T1000 (cell line): ENCODE results near the gene OSBPL6.

ENCODE experiments used
- DNase-seq: peaks from one replicate; lab custom pipeline; 2025; ENCODE audit warnings: mixed read lengths; lab: John Stamatoyannopoulos, UW

OSBPL6 gene

GRCh38 chr2:178238750-178239149 is 44.4 kb downstream of the OSBPL6 start:
- DNase-seq, result no peak

DNA sequence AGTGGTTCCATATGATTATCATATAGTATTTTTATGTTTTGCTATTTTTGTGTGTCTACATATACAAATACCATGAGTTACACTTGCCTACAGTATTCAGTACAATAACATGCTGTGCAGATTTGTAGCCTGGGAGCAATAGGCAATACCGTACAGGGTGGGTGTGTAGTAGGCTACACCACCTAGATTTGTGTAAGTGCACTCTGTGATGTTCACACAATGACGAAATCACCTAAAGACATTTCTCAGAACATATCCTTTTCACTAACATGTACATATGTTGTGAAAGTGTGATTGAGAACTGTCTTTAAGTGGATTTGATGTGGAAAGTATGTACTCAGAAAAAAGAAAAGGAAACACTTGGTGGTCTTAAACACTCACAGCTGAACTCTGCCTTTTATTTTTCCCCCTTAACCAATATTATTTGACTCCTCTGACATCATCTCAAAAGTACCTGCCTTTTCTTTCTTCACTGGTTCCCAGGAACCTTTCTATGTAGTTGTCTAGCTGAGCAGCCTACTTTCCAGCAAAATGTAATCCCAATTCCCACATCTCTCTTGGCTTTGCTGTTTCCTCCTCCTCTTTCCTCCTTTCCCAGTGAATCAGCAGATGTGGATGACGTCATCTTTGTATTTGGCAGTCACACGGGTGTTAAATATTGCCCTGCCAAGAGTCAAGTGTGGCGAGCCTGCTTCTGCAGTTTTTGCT is 47.7 kb downstream of the OSBPL6 start:
- DNase-seq, result no peak

GRCh38 chr2:178242552-178242883 is 48.2 kb downstream of the OSBPL6 start:
- DNase-seq, result no peak

DNA sequence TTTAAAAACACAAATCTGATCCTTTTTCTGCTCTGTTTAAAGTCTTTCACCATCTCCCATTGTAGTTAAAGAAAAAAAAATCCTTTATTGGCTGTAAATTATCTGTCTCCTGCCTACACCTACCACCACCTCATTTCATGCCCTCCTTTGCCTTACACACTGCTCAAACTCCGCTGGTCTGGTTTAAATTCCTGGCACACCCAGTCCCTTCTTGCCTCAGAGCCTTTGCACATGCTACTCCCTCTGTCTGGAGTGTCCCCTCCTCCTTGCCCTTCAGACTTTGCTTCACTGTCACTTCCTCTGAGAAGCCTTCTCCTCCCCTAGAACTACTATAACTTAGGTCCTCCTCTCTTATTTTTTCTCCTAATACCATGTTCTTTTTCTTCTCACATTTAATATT is 49.6 kb downstream of the OSBPL6 start:
- DNase-seq, result no peak

- no peak for DNase-seq
These were observed 50.5 kb downstream of the OSBPL6 start for GRCh38 chr2:178244777-178245176.

GRCh38 chr2:178246696-178247095 is 52.4 kb downstream of the OSBPL6 start:
- no peak for DNase-seq

DNA sequence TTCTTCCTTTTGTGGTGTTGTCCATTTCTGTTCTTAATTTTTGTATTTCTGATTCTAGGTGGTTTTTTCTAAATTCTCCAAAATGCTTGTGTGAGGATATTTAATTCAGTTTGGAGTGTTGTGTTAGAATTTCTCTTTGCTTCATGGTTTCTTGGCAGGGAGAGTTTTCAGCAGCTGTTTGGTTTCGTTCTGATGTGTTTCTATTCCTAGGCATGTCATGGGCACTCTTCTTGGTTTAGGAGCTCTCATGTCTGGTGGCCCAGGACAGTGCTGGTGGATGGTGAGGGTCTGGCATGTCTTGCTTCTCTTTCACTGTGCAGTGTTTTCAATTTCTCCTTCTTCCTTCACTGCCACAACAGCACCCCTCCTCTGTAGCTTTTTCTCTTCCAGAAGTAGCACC is 52.9 kb downstream of the OSBPL6 start:
- no peak for DNase-seq

DNA sequence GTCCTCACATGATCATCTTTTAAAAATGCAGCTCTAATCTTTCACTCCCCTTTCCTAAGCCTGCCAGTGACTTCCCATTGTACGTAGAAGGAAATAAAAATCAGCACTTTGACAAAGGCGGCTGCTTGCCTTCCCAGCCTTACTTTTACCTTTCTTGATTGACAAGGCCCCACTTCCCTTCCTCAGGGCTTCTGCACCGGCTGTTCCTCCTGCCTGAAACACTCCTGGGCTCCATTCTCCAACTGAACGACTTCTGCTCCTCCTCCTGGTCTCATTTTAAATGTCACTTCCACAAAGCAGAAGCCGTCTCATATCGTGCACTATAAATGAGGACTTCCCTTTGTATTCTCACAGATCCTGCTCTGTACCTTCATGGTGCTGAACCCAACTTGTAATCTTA is 56.1 kb downstream of the OSBPL6 start:
- DNase-seq, result no peak

DNA sequence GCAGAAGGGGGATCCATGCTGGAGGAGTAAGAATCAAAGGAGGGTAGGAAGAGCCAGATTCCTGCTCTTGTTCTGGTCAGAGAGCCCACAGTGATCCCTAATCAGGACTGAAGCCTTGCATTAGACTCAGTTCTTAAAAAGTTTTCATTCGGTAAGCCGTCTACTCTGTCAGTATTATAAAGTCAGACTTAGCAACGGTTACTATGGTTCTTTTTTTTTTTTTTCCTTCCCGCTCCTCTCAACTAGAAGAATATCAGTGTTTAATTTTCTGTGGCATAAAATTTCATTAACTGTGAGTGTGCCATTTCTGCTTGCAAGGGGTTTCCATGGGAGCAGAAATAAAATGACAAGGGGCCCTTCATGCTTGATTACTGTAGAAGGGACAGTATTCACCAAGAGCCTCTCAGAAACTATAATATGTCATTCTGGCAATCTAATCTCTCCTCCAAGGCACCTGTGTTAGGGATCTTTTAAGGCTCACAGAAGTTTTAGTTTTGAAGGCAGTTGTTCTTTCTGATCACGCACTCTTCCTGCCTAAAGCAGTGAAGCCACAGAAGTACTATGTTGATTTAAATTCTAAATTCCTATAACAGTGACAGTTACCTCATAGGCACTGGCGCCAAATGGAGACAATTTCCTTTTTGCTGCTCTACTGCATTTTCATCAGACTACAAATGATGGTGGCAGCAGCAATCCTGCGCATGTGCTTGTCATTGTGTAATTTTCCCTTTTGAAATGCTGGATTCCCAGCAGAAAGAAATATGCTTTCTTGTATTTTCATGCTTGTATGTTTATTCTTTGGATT is 57.0 kb downstream of the OSBPL6 start:
- no peak for DNase-seq

DNA sequence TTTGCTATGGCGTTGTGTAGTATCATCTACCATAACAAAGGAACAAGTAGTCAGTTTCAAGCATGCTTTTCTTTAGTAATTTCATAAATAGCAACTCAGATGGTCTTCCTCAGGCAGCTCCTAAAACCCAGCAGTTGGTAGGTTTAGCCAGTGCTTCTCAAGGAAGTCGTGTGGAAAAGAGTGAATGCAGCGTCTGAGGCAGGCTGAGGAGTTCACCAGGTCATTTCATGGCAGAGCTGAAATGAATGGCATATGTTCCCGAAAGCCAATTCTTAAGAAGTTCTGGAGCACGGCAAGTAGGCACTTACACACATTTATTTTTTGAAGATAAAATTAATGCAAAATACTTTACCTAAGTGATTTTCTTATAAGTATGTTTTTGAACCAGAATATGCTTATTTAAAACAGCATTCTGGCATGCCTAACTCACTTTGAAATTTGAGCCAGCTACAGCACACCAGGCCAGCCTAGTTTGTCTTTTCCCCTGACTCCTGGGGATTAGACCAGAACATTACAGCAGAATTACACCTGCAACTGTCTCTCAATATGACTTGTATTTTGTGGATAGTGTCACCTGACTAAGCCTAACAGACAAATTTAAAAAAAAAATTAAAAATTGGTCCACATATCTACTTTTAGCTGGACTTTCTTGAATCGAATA is 62.2 kb downstream of the OSBPL6 start:
- no peak for DNase-seq

- no peak for DNase-seq
These were observed 62.8 kb downstream of the OSBPL6 start for GRCh38 chr2:178257127-178257526.

- DNase-seq, result no peak
These were observed 64.6 kb downstream of the OSBPL6 start for GRCh38 chr2:178258916-178259315.

- no peak for DNase-seq
These were observed 69.0 kb downstream of the OSBPL6 start for GRCh38 chr2:178263159-178263860.

DNA sequence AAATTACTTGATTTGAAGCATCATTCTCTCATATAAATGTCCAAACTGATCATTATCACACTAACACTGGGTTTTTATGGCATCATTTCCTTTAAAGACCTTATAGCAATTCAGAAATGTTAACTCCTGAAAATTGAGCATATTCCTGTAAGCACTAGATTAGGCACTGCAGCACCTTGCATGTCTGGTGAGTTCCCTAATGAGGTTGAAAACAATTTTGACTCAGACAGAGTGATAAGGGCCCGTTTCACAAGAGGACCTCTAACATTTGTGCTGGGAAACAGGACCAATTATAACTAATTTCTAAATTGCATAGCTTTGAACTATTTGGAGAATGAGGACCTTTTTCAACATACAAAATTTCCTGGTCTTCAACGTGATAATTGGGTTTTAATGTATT is 69.9 kb downstream of the OSBPL6 start:
- no peak for DNase-seq

GRCh38 chr2:178265851-178266250 is 71.5 kb downstream of the OSBPL6 start:
- no peak for DNase-seq

DNA sequence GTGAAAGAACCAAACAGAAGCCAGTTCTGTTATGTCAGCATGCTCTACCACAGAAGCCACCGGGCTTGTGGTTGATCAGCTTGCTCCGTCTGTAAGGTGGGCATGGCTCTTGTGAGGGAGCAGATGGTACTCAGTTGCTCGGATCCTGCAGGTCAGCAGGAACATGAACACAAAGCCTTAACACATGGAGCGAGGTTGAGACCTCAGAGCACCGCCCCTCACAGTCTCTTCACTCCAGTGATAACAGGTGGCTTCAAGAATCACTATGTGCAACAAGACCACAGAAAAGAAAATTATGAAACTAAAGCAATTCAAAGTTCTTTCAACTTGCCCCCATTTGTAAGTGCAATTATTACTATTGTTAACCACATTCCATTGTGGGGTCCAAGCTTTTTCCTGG is 72.1 kb downstream of the OSBPL6 start:
- DNase-seq, result no peak

- no peak for DNase-seq
These were observed 73.3 kb downstream of the OSBPL6 start for GRCh38 chr2:178267660-178268059.

- DNase-seq, result no peak
These were observed 74.1 kb downstream of the OSBPL6 start for GRCh38 chr2:178268435-178268834.

- no peak for DNase-seq
These were observed 75.3 kb downstream of the OSBPL6 start for GRCh38 chr2:178269438-178270224.

DNA sequence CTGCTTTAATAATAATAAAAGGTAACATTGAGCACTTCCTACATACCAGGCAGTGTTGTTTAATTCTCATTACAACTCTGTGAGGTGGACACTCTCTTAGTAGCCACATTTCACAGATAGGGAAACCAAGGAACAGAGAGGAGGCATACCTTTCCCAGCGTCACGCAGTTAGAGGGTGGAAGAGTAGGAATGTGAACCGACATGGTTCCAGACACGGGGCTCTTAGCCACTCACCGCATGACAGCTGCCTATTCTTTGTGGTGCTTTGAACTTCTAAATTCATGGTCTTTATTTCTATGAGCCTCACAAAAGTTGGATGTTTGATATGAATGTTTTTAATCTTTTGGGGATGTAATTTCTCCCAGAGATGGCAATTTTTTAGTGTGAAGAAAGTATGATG is 76.0 kb downstream of the OSBPL6 start:
- no peak for DNase-seq

GRCh38 chr2:178271094-178271493 is 76.8 kb downstream of the OSBPL6 start:
- DNase-seq, result no peak
